ENCODE results near the gene CHCHD4. TPM values are rescaled to one million over a fixed set of nuclear protein-coding genes. Genes with fewer than 3 reads are reported as not detected.

CHCHD4 gene
- total and polyA plus RNA-seq, 2 of the 8 experiments (the other 6 are each of a cell fraction or from before 2014, with no cell fraction given) = 15.0 to 22.3 TPM

GRCh38 chr3:14169871-14170270 is 45.2 kb upstream of the CHCHD4 start:
- Histone ChIP-seq H3K79me1 (ENCODE audit: low read depth, low read length) (peaks cover 2% of the 10 kb centered on the region; the same call in 1 of the 2 replicates), H3K14ac (ENCODE audit: insufficient read length) (no peak overlapping the region), H2BK12ac (ENCODE audit: low read depth, low read length) (no peak overlapping the region), H3K9ac (replicated peaks in 1 of 4; ENCODE audit: extremely low read depth in 1 of 4, low read depth in 3 of 4, low read length in 3 of 4) (no peak overlapping the region), H3K36me3 (ENCODE audit: control insufficient read depth in 2 of 4, insufficient read depth in 4 of 4, low read length in 3 of 4) (peaks cover 17 to 67% (median 57%) of the 10 kb centered on the region in 4 experiments; a peak in 7 of 8 replicates), H2BK5ac (ENCODE audit: low read depth, low read length) (no peak overlapping the region), H2AK5ac (ENCODE audit: low read depth, low read length) (no peak overlapping the region), H3K27me3 (replicated peaks in 1 of 4; ENCODE audit: control insufficient read depth in 3 of 4, extremely low read depth in 1 of 4, insufficient read depth in 3 of 4, low read length in 3 of 4) (no peaks in the 10 kb centered on the region), H3K4ac (replicated peaks; ENCODE audit: insufficient read length, low read depth, low read length) (no peak overlapping the region), H4K5ac (ENCODE audit: insufficient read length, low read depth, low read length) (no peak overlapping the region), H3K4me2 (ENCODE audit: insufficient read depth in 1 of 2, low read depth in 2 of 2, low read length in 2 of 2) (no peak overlapping the region), H3K18ac (ENCODE audit: extremely low read depth, low read length) (no peak overlapping the region), H3K27ac (ENCODE audit: low read depth, low read length) (no peak overlapping the region), H3K23ac (ENCODE audit: insufficient read length) (no peak overlapping the region), H3K23me2 (ENCODE audit: low read depth, low read length) (no peaks in the 10 kb centered on the region), H2AFZ (ENCODE audit: low read length) (no peak overlapping the region), H3K4me1 (replicated peaks in 1 of 4; ENCODE audit: control insufficient read depth in 3 of 4, insufficient read depth in 4 of 4, low read length in 3 of 4) (no peaks in the 10 kb centered on the region), H4K20me1 (replicated peaks in 1 of 2; ENCODE audit: control insufficient read depth in 1 of 2, insufficient read depth in 2 of 2, low read length in 2 of 2) (peaks cover 0 to 3% of the 10 kb centered on the region in 2 experiments), H4K8ac (ENCODE audit: extremely low read depth, insufficient read depth, low read length) (no peak overlapping the region), H4K91ac (replicated peaks; ENCODE audit: insufficient read length, low read length) (no peak overlapping the region), H2BK20ac (ENCODE audit: low read length) (no peak overlapping the region), H3K4me3 (ENCODE audit: extremely low read depth in 1 of 4, insufficient read depth in 2 of 4, low read depth in 3 of 4, low read length in 4 of 4) (no peak overlapping the region), H2BK120ac (replicated peaks; ENCODE audit: low read depth, low read length) (no peak overlapping the region), H3K79me2 (ENCODE audit: control insufficient read depth in 1 of 2, insufficient read depth in 2 of 2, low read length in 2 of 2) (peaks cover 0 to 10% of the 10 kb centered on the region in 2 experiments; a peak in 1 of 4 replicates), H3K56ac (replicated peaks; ENCODE audit: insufficient read length, low read depth, low read length) (no peak overlapping the region), H3K9me3 (ENCODE audit: insufficient read depth in 2 of 2, low read depth in 1 of 2, low read length in 1 of 2) (no peaks in the 10 kb centered on the region), H2BK15ac (ENCODE audit: low read length) (no peak overlapping the region)
- TF ChIP-seq TCF12 (IDR thresholded peaks at IDR 0.05; ENCODE audit: low read depth, low read length) (no peak), CTCF (IDR thresholded peaks at IDR 0.05; ENCODE audit: control extremely low read depth in 1 of 3, insufficient read depth in 1 of 3, low read depth in 1 of 3, low read length in 3 of 3) (no peak), RNF2 (IDR thresholded peaks at IDR 0.05; ENCODE audit: borderline replicate concordance, low read depth, low read length, missing control alignments, poor library complexity, severe bottlenecking) (no peak), EZH2 (IDR thresholded peaks at IDR 0.05; ENCODE audit: low read depth, low read length, severe bottlenecking) (no peak), SIRT6 (IDR thresholded peaks at IDR 0.05; ENCODE audit: low read length) (no peak)
- ChIA-PET POLR2A (ENCODE audit: partially characterized antibody) (no interaction called here), CTCF (ENCODE audit: partially characterized antibody) (interaction anchor here (1.0 to 1.1 kb wide), 2 partner anchors 21 to 269 kb away, joined by 3 to 4 read pairs; no protein-coding TSS in a partner anchor)
- FAIRE-seq (no peak), DNase-seq (ENCODE audit: low read depth in 1 of 2, low spot score in 2 of 2) (no peak)

Measured in H1 (cell line).